Epithelial cell of alveolus of lung (primary cell): ENCODE data around the gene YIPF5. TPM values are rescaled to one million over a fixed set of nuclear protein-coding genes. Genes with fewer than 3 reads are reported as not detected.

ENCODE experiments used
- total RNA-seq: library from RNA; depleted of rRNA; stranded (reverse); fragments of >200 nt; gene quantifications from 2 replicates; pipeline ENCODE4 v1.2.1, GENCODE V29; 2015

The YIPF5 gene
- 55.6 and 107 TPM in 2 replicates for total RNA-seq

GRCh38 chr5:144170276-144171024, at the start of gene YIPF5, which contains the start of gene KCTD16:
Gene YIPF5, minus strand, starts transcription at chr5:144170659. Its CDS starts 704 bp downstream, at chr5:144169955.
Gene KCTD16, plus strand, starts transcription at chr5:144170873.

Other genes with a start within 250 kb of the YIPF5 start
- 0.40 and 1.7 TPM in 2 replicates for gene KCTD16, start 214 bp upstream of the YIPF5 start, total RNA-seq